Astrocyte (in vitro differentiated cells and primary cell): Measurements from ENCODE around the gene MTLN.

Experiments
- CTCF ChIP-seq: IDR thresholded peaks from 2 replicates; pipeline ENCODE4 v1.5.1; 2011; ENCODE audit warnings: low read depth, mild to moderate bottlenecking, inconsistent platforms, low read length, moderate library complexity; ENCODE audit not compliant: insufficient read depth
- EZH2 ChIP-seq: IDR thresholded peaks from 2 replicates; pipeline ENCODE4 v1.6.1; 2012; ENCODE audit warnings: mild to moderate bottlenecking, low read length, inconsistent platforms; ENCODE audit not compliant: insufficient read depth

- TF ChIP-seq CTCF: no peak
- no peak for TF ChIP-seq EZH2
These were observed 7.3 kb upstream of the MTLN start for GRCh38 chr2:110219496-110220189.
